HEK293T (cell line): ENCODE measurements around the gene PCBP3.

Source experiments
- HDGF ChIP-seq: fragments of 450-650 bp; IDR thresholded peaks from 2 replicates; pipeline ENCODE4 v1.6.1; 2017; ENCODE audit warnings: antibody characterized with exemption, borderline replicate concordance
- NFRKB ChIP-seq: fragments of 450-650 bp; IDR thresholded peaks from 2 replicates; pipeline ENCODE4 v1.6.1; 2016; ENCODE audit warnings: mild to moderate bottlenecking, moderate library complexity

DNA sequence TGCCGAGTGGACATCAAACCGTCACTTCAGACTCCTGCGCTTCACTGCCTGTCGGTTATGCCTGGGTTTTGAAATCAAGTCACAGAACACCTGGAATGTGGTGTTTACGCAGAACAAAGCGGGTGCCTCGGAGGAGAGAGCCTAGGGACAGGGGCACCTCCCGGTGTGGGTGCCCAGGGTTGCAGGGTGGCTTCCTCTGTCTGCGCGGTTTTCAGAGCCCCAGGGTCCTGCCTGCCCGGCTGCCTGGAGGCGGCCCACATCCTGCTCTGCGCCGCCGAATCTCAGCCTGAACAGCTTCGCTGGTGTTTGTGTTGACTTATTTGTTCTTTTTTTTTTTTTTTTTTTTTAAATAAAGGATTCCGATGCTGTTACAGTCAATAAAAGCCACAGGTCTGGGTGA, 224.6 kb downstream of the PCBP3 start:
- TF ChIP-seq NFRKB, result no peak
- TF ChIP-seq HDGF, result no peak
